ENCODE measurements around the gene LRRC52.

Gene LRRC52

GRCh38 chr1:165592945-165593823 lies 49.4 kb downstream of the LRRC52 start:
- no peak overlapping the region for H3K4me2 ChIP-seq (ENCODE audit: low read length)
- H3K36me3 ChIP-seq (ENCODE audit: insufficient read depth, low read length) = no peaks in the 10 kb centered on the region
- H3K9me3 ChIP-seq (ENCODE audit: low read length) = no peaks in the 10 kb centered on the region
- H3K27ac ChIP-seq (ENCODE audit: low read depth, low read length, poor library complexity, severe bottlenecking) = no peak overlapping the region
- no peaks in the 10 kb centered on the region for H3K27me3 ChIP-seq (ENCODE audit: insufficient read depth, low read length)
- peaks cover 7% of the 10 kb centered on the region for H3K4me1 ChIP-seq (ENCODE audit: insufficient read depth, low read length, severe bottlenecking)
- TF ChIP-seq CTCF (IDR thresholded peaks at IDR 0.05; ENCODE audit: low read length) = peak; percentile 91
- TF ChIP-seq EZH2 (IDR thresholded peaks at IDR 0.05; ENCODE audit: borderline replicate concordance, low read length) = no peak
- H3K9me2 ChIP-seq (ENCODE audit: low read depth, low read length) = no peaks in the 10 kb centered on the region
- no peaks in the 10 kb centered on the region for H4K20me1 ChIP-seq (ENCODE audit: insufficient read depth, low read length)
- H3K4me3 ChIP-seq (ENCODE audit: low read depth, low read length, poor library complexity, severe bottlenecking) = no peak overlapping the region
- no peaks in the 10 kb centered on the region for H3K79me2 ChIP-seq (ENCODE audit: insufficient read depth, low read length)
- no peak overlapping the region for H3K9ac ChIP-seq (ENCODE audit: low read length)
- no peak overlapping the region for H2AFZ ChIP-seq (ENCODE audit: low read length)
- no peaks in the 10 kb centered on the region for H3F3A ChIP-seq (ENCODE audit: insufficient read depth, low read length)

GRCh38 chr1:165595246-165595938 lies 51.6 kb downstream of the LRRC52 start:
- TF ChIP-seq CTCF (IDR thresholded peaks at IDR 0.05; ENCODE audit: low read length) = no peak
- Histone ChIP-seq H3K9me3 (ENCODE audit: low read length) (no peaks in the 10 kb centered on the region), H3K4me2 (ENCODE audit: low read length) (no peak overlapping the region), H3K9me2 (ENCODE audit: low read depth, low read length) (no peaks in the 10 kb centered on the region), H3K4me1 (ENCODE audit: insufficient read depth, low read length, severe bottlenecking) (peaks cover 14% of the 10 kb centered on the region), H2AFZ (ENCODE audit: low read length) (no peak overlapping the region), H3K27me3 (ENCODE audit: insufficient read depth, low read length) (no peaks in the 10 kb centered on the region), H3F3A (ENCODE audit: insufficient read depth, low read length) (no peaks in the 10 kb centered on the region), H3K79me2 (ENCODE audit: insufficient read depth, low read length) (no peaks in the 10 kb centered on the region), H3K27ac (ENCODE audit: low read depth, low read length, poor library complexity, severe bottlenecking) (no peak overlapping the region), H3K4me3 (ENCODE audit: low read depth, low read length, poor library complexity, severe bottlenecking) (no peak overlapping the region), H3K36me3 (ENCODE audit: insufficient read depth, low read length) (no peaks in the 10 kb centered on the region), H3K9ac (ENCODE audit: low read length) (no peak overlapping the region), H4K20me1 (ENCODE audit: insufficient read depth, low read length) (no peaks in the 10 kb centered on the region)

GRCh38 chr1:165597883-165598675 lies 54.3 kb downstream of the LRRC52 start:
- peaks cover 14% of the 10 kb centered on the region for H3K4me1 ChIP-seq (ENCODE audit: insufficient read depth, low read length, severe bottlenecking)
- TF ChIP-seq CTCF (IDR thresholded peaks at IDR 0.05; ENCODE audit: low read length) (no peak), EZH2 (IDR thresholded peaks at IDR 0.05; ENCODE audit: borderline replicate concordance, low read length) (no peak)

More at GRCh38 chr1:165597883-165598675, 54.3 kb downstream of the LRRC52 start:
- Histone ChIP-seq H3K9me2 (ENCODE audit: low read depth, low read length) (no peaks in the 10 kb centered on the region), H2AFZ (ENCODE audit: low read length) (peak overlapping the region; percentile 4; the same call in 1 of the 2 replicates), H3K4me3 (ENCODE audit: low read depth, low read length, poor library complexity, severe bottlenecking) (peak overlapping the region; percentile 51), H3K9me3 (ENCODE audit: low read length) (no peaks in the 10 kb centered on the region), H3F3A (ENCODE audit: insufficient read depth, low read length) (no peaks in the 10 kb centered on the region), H3K27ac (ENCODE audit: low read depth, low read length, poor library complexity, severe bottlenecking) (no peak overlapping the region), H3K79me2 (ENCODE audit: insufficient read depth, low read length) (no peaks in the 10 kb centered on the region), H4K20me1 (ENCODE audit: insufficient read depth, low read length) (no peaks in the 10 kb centered on the region), H3K27me3 (ENCODE audit: insufficient read depth, low read length) (no peaks in the 10 kb centered on the region), H3K4me2 (ENCODE audit: low read length) (peak overlapping the region; percentile 64), H3K36me3 (ENCODE audit: insufficient read depth, low read length) (no peaks in the 10 kb centered on the region), H3K9ac (ENCODE audit: low read length) (peak overlapping the region; percentile 46; the same call in 1 of the 2 replicates)

Measured in OCI-LY1 (cell line).